Upper lobe of left lung (tissue), 4 donors: ENCODE results near the gene TCL1B.

ENCODE experiments used
- CTCF ChIP-seq, 6 experiments: fragments of 450-650 bp in 4 of 6; fragments of 200-600 bp in 2 of 6; sonication (generic) in 2 of 6; IDR thresholded peaks; one replicate each; pipeline ENCODE4 v1.5.1; 2016 to 2019; ENCODE audit warnings: antibody characterized with exemption in 6 of 6
- POLR2AphosphoS5 ChIP-seq, 2 donors: sonication (generic); formaldehyde crosslinking; IDR thresholded peaks; one replicate each; pipeline ENCODE4 v1.5.1; 2017; ENCODE audit warnings: antibody characterized with exemption in 2 of 2

- TF ChIP-seq POLR2AphosphoS5 (IDR thresholded peaks at IDR 0.05) = no peak
- TF ChIP-seq CTCF (IDR thresholded peaks at IDR 0.05) = no peak
These were observed 17.6 kb downstream of the TCL1B start for GRCh38 chr14:95703805-95704204.
